Measurements from ENCODE around the gene EN1.

DNA sequence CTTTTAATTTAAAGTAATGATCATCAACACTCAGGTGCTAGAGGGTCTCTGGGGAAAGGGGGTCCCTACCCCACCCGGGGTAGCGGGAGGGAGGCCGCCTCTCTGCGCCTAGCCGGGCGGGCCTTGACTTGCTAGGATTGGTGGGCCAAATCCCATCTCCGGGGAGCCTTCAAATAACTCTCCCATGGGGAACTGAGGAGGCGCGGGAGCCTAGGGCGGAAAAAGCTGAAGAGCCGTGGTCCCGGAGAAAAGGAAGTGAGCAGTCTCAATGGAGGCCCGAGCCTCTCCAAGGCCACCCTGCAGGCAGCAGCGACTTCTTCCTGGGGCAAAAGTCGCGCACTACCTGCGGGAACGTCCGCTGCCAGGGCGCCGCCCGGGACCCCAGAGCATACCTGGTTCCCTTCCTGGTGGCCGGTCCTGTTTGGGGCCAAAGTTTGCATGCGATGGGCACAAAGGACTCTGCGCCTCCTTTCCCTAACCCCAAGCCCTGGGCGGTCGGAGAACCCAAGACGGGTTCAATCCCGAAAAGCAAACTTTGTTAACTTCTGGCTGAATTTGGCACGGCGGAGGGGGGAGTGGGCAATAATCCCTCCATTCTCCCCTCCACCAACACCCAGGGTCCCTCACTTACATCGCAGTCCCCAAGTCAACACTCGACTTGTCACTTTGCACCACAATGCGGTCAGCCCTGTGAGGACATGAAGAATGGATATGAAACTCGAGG lies 13.6 kb downstream of the EN1 start:
- TF ChIP-seq, protein P1, sequence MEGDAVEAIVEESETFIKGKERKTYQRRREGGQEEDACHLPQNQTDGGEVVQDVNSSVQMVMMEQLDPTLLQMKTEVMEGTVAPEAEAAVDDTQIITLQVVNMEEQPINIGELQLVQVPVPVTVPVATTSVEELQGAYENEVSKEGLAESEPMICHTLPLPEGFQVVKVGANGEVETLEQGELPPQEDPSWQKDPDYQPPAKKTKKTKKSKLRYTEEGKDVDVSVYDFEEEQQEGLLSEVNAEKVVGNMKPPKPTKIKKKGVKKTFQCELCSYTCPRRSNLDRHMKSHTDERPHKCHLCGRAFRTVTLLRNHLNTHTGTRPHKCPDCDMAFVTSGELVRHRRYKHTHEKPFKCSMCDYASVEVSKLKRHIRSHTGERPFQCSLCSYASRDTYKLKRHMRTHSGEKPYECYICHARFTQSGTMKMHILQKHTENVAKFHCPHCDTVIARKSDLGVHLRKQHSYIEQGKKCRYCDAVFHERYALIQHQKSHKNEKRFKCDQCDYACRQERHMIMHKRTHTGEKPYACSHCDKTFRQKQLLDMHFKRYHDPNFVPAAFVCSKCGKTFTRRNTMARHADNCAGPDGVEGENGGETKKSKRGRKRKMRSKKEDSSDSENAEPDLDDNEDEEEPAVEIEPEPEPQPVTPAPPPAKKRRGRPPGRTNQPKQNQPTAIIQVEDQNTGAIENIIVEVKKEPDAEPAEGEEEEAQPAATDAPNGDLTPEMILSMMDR (IDR thresholded peaks at IDR 0.05; ENCODE audit: poor library complexity): no peak
- TF ChIP-seq EZH2phosphoT487 (IDR thresholded peaks at IDR 0.05; ENCODE audit: low read depth, severe bottlenecking, unreplicated experiment): peak; percentile 29

Data from hepatocyte (in vitro differentiated cells).